GM12878 (cell line): ENCODE data around the gene PCSK5. TPM values are rescaled to one million over a fixed set of nuclear protein-coding genes. Genes with fewer than 3 reads are reported as not detected.

ENCODE experiments used
- ATAC-seq: fragments of 200-7000 bp; cut with Tn5 transposase; 3 replicates; pipeline ENCODE4 v1.9.1; 2020; ENCODE audit warnings: mild to moderate bottlenecking, moderate library complexity
- BruUV-seq: library from RNA; stranded (reverse); fragments of 400-500 nt; replicated peaks from 2 replicates; lab custom pipeline; 2021; lab: Mats Ljungman, UMichigan
- CTCF ChIA-PET: fragments of 300-600 bp; sonication (Branson Sonifier 250); formaldehyde crosslinking; extraction: SDS; loops from one replicate; lab custom pipeline; 2021; ENCODE audit warnings: inconsistent platforms; lab: Yijun Ruan, JAX
- POLR2A ChIA-PET: fragments of 350-600 bp; formaldehyde crosslinking; extraction: SDS; loops from one replicate; lab custom pipeline; 2021; ENCODE audit warnings: inconsistent platforms; lab: Charles Lee
- RAD21 ChIA-PET: fragments of 300-600 bp; sonication (Branson Sonifier 250); formaldehyde crosslinking; loops from one replicate; lab custom pipeline; 2023; ENCODE audit warnings: antibody characterized with exemption; ENCODE audit not compliant: unreplicated experiment; lab: Charles Lee
- SMC1A ChIA-PET: fragments of 300-600 bp; sonication (Branson Sonifier 250); formaldehyde crosslinking; loops from one replicate; lab custom pipeline; 2023; ENCODE audit not compliant: unreplicated experiment, uncharacterized antibody; lab: Charles Lee
- DNase-seq: peaks from one replicate; pipeline ENCODE4 v3.0.0-alpha.2; 2011; ENCODE audit warnings: low read depth, low spot score
- FAIRE-seq: peaks from 3 replicates; lab custom pipeline; 2011; peaks lifted over from hg19 to GRCh38; lab: Jason Lieb, UNC
- H2AFZ ChIP-seq: 2 replicates; pipeline ENCODE4 v1.6.0; 2011; ENCODE audit warnings: low read depth, low read length, control low read depth; ENCODE audit not compliant: control insufficient read depth
- H3K27ac ChIP-seq: 2 replicates; pipeline ENCODE4 v1.5.1; 2011; ENCODE audit warnings: control low read depth; ENCODE audit not compliant: control insufficient read depth, insufficient read depth
- H3K27me3 ChIP-seq, 2 experiments: replicated peaks in 1 of 2; 2 replicates each; pipeline versions ENCODE4 v1.6.0 to v1.6.1; 2011; ENCODE audit warnings: low read length in 1 of 2; ENCODE audit not compliant: control insufficient read depth in 2 of 2, insufficient read depth in 2 of 2
- H3K36me3 ChIP-seq, 2 experiments: 2 replicates each; pipeline ENCODE4 v1.5.1; 2011; ENCODE audit warnings: low read length in 1 of 2; ENCODE audit not compliant: control insufficient read depth in 2 of 2, insufficient read depth in 2 of 2
- H3K4me1 ChIP-seq: 2 replicates; pipeline ENCODE4 v1.6.1; 2011; ENCODE audit warnings: mild to moderate bottlenecking, low read length, moderate library complexity, mixed read lengths; ENCODE audit not compliant: control insufficient read depth, insufficient read depth
- H3K4me2 ChIP-seq: 2 replicates; pipeline ENCODE4 v1.6.0; 2011; ENCODE audit warnings: control low read depth; ENCODE audit not compliant: control insufficient read depth, insufficient read depth
- H3K4me3 ChIP-seq: fragments of 200-600 bp; sonication (generic); 2 replicates; pipeline ENCODE4 v1.5.1; 2016
- H3K79me2 ChIP-seq: 2 replicates; pipeline ENCODE4 v1.6.0; 2011; ENCODE audit warnings: low read length; ENCODE audit not compliant: control insufficient read depth, insufficient read depth
- H3K9ac ChIP-seq: 2 replicates; pipeline ENCODE4 v1.8.0; 2011; ENCODE audit warnings: low read length, control low read depth, mixed read lengths; ENCODE audit not compliant: control insufficient read depth, insufficient read depth
- H3K9me3 ChIP-seq: replicated peaks from 3 replicates; pipeline ENCODE4 v1.5.1; 2011; ENCODE audit warnings: mild to moderate bottlenecking, low read length; ENCODE audit not compliant: control insufficient read depth, insufficient read depth
- H4K20me1 ChIP-seq: 2 replicates; pipeline ENCODE4 v1.6.0; 2011; ENCODE audit not compliant: control insufficient read depth, insufficient read depth
- ATF7 ChIP-seq: fragments of 450-650 bp; IDR thresholded peaks from 2 replicates; pipeline ENCODE4 v1.6.1; 2016; ENCODE audit warnings: low read depth, mild to moderate bottlenecking
- BCL11A ChIP-seq: IDR thresholded peaks from 2 replicates; pipeline ENCODE4 v1.6.1; 2011; ENCODE audit warnings: low read depth, low read length
- BMI1 ChIP-seq: fragments of 450-650 bp; IDR thresholded peaks from 2 replicates; pipeline ENCODE4 v1.6.1; 2016; ENCODE audit warnings: mild to moderate bottlenecking, moderate library complexity, borderline replicate concordance
- CHD4 ChIP-seq: fragments of 200-600 bp; sonication (generic); IDR thresholded peaks from 2 replicates; pipeline ENCODE4 v1.6.1; 2016; ENCODE audit warnings: mild to moderate bottlenecking
- NR2C1 ChIP-seq: fragments of 450-650 bp; IDR thresholded peaks from 2 replicates; pipeline ENCODE4 v1.6.1; 2017; ENCODE audit warnings: antibody characterized with exemption, mild to moderate bottlenecking, moderate library complexity
- SMAD1 ChIP-seq: fragments of 450-650 bp; IDR thresholded peaks from 2 replicates; pipeline ENCODE4 v1.6.1; 2018; ENCODE audit warnings: mild to moderate bottlenecking, low read depth; ENCODE audit not compliant: partially characterized antibody
- SP1 ChIP-seq: IDR thresholded peaks from one replicate; pipeline ENCODE4 v1.6.1; 2011; ENCODE audit warnings: low read depth, low read length
- STAT3 ChIP-seq: IDR thresholded peaks from 2 replicates; pipeline ENCODE4 v1.6.1; 2011; ENCODE audit warnings: low read depth, low read length, improper control_type of control experiment
- TBL1XR1 ChIP-seq: IDR thresholded peaks from 2 replicates; pipeline ENCODE4 v1.6.1; 2012; ENCODE audit warnings: low read depth, low read length, improper control_type of control experiment
- YBX1 ChIP-seq: fragments of 450-650 bp; IDR thresholded peaks from 2 replicates; pipeline ENCODE4 v1.6.1; 2016; ENCODE audit warnings: antibody characterized with exemption
- ZSCAN29 ChIP-seq: fragments of 450-650 bp; IDR thresholded peaks from 2 replicates; pipeline ENCODE4 v1.6.1; 2017; ENCODE audit warnings: mild to moderate bottlenecking, moderate library complexity
- WGBS: methylation state at CpG from one replicate; pipeline ENCODE4 v1.1.6; 2016; ENCODE audit warnings: low lambda C conversion rate; ENCODE audit not compliant: insufficient replicate concordance, insufficient coverage; ENCODE audit errors: missing lambda C conversion rate; 5-methylcytosine and 5-hydroxymethylcytosine counted together
- in situ Hi-C: fragments of 300-500 bp; cut with MboI; formaldehyde crosslinking; loops from 9 replicates; pipeline ENCODE4 v1.14.3; 2018; ENCODE audit warnings: mixed read lengths
- intact Hi-C: fragments of 100-400 bp; cut with micrococcal nuclease; formaldehyde crosslinking; loops from one replicate; pipeline ENCODE4 v1.14.2; 2022; ENCODE audit not compliant: unreplicated experiment
- polyA plus RNA-seq, 11 experiments: library from polyadenylated mRNA; depleted of rRNA in 4 of 11; unstranded in 6 of 11; stranded (reverse) in 5 of 11; fragments of >200 nt; fragmentation: Nextera tagmentation in 4 of 11; fragmentation: Illumina TruSeq in 1 of 11; extraction: Ambion mirVana in 4 of 11; extraction: Trizol in 1 of 11; gene quantifications; 1 replicate in 1 of 11; 2 replicates in 10 of 11; pipeline versions ENCODE4 v1.2.1 to v1.2.3, GENCODE V29; 2011 to 2016; ENCODE audit warnings: inconsistent platforms in 2 of 11, missing spikeins in 2 of 11, low read depth in 1 of 11
- total RNA-seq, 4 experiments: library from RNA; depleted of rRNA in 3 of 4; stranded (reverse); fragments of >200 nt in 3 of 4; fragmentation: Illumina TruSeq in 1 of 4; extraction: Trizol in 1 of 4; gene quantifications; 2 replicates each; pipeline versions ENCODE4 v1.2.1 to v1.2.3, GENCODE V29; 2013 to 2021
- TF ChIP-seq, protein P1 (sequence below): fragments of 450-650 bp; IDR thresholded peaks from 2 replicates; pipeline ENCODE4 v1.6.1; 2016; ENCODE audit warnings: mild to moderate bottlenecking, moderate library complexity, borderline replicate concordance
- TF ChIP-seq, protein P2 (sequence below): fragments of 450-650 bp; IDR thresholded peaks from 2 replicates; pipeline ENCODE4 v1.6.1; 2017; ENCODE audit warnings: borderline replicate concordance
- TF ChIP-seq, protein P3 (sequence below): fragments of 450-650 bp; IDR thresholded peaks from 2 replicates; pipeline ENCODE4 v1.6.1; 2017; ENCODE audit warnings: mild to moderate bottlenecking, moderate library complexity
- TF ChIP-seq, protein P4 (sequence below), 3 experiments: IDR thresholded peaks in 2 of 3; conservative IDR thresholded peaks in 1 of 3; 2 replicates each; pipeline ENCODE4 v1.5.1; 2011; ENCODE audit warnings: low read depth in 3 of 3, low read length in 3 of 3, mild to moderate bottlenecking in 3 of 3, control low read depth in 2 of 3, moderate library complexity in 2 of 3, inconsistent platforms in 1 of 3, mixed read lengths in 1 of 3; ENCODE audit not compliant: control insufficient read depth in 2 of 3, insufficient read depth in 1 of 3; ENCODE audit errors: extremely low read depth in 1 of 3

PCSK5 gene
- total and polyA plus RNA-seq, 10 of the 15 experiments (the other 5 are each of a cell fraction or from before 2014, with no cell fraction given) = 0.01 to 0.13 (median 0.04) TPM; not detected in 3

DNA sequence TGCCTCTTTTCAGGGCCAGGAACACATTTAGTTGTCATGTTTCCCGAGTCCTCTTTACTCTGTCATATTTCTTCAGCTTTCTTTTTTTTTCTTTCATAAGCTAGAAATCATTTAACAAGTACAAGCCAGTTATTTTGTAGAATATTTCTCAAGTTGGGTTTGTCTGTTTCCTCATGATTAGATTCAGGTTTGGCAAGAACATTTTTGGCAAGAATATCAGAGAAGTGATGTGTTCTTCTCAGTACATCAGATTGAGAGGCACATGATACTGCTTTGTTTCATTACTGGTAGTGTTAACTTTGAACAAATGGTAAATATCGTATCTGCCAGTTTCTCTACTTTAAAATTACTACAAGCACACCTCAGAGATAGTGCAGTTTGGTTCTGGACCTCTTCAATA, 45.1 kb downstream of the PCSK5 start:
- 0% methylated on average over 2 of the region's 2 CpGs for WGBS
- Histone ChIP-seq H3K36me3 (no peaks in the 10 kb centered on the region), H3K27ac (no peak overlapping the region), H3K9ac (no peak overlapping the region), H3K79me2 (no peaks in the 10 kb centered on the region), H3K9me3 (no peaks in the 10 kb centered on the region), H3K27me3 (no peaks in the 10 kb centered on the region), H2AFZ (no peak overlapping the region), H4K20me1 (no peaks in the 10 kb centered on the region), H3K4me3 (no peak overlapping the region), H3K4me1 (no peaks in the 10 kb centered on the region), H3K4me2 (no peak overlapping the region)
- in situ Hi-C loops = no loop called here
- ATAC-seq = no peak
- CTCF ChIA-PET = no interaction called here
- BruUV-seq = no TSS peak
- peak; percentile 23 for FAIRE-seq
- no peak for DNase-seq
- SMC1A ChIA-PET = no interaction called here
- intact Hi-C loops = no loop called here
- RAD21 ChIA-PET = no interaction called here
- POLR2A ChIA-PET = no interaction called here
- no peak for TF ChIP-seq CHD4
- TF ChIP-seq ATF7 = no peak
- no peak for TF ChIP-seq ZSCAN29
- no peak for TF ChIP-seq STAT3
- TF ChIP-seq BCL11A = no peak
- TF ChIP-seq, protein P1, sequence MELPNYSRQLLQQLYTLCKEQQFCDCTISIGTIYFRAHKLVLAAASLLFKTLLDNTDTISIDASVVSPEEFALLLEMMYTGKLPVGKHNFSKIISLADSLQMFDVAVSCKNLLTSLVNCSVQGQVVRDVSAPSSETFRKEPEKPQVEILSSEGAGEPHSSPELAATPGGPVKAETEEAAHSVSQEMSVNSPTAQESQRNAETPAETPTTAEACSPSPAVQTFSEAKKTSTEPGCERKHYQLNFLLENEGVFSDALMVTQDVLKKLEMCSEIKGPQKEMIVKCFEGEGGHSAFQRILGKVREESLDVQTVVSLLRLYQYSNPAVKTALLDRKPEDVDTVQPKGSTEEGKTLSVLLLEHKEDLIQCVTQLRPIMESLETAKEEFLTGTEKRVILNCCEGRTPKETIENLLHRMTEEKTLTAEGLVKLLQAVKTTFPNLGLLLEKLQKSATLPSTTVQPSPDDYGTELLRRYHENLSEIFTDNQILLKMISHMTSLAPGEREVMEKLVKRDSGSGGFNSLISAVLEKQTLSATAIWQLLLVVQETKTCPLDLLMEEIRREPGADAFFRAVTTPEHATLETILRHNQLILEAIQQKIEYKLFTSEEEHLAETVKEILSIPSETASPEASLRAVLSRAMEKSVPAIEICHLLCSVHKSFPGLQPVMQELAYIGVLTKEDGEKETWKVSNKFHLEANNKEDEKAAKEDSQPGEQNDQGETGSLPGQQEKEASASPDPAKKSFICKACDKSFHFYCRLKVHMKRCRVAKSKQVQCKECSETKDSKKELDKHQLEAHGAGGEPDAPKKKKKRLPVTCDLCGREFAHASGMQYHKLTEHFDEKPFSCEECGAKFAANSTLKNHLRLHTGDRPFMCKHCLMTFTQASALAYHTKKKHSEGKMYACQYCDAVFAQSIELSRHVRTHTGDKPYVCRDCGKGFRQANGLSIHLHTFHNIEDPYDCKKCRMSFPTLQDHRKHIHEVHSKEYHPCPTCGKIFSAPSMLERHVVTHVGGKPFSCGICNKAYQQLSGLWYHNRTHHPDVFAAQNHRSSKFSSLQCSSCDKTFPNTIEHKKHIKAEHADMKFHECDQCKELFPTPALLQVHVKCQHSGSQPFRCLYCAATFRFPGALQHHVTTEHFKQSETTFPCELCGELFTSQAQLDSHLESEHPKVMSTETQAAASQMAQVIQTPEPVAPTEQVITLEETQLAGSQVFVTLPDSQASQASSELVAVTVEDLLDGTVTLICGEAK = no peak
- TF ChIP-seq TBL1XR1 = no peak
- no peak for TF ChIP-seq SP1
- TF ChIP-seq SMAD1 = no peak
- TF ChIP-seq, protein P2, sequence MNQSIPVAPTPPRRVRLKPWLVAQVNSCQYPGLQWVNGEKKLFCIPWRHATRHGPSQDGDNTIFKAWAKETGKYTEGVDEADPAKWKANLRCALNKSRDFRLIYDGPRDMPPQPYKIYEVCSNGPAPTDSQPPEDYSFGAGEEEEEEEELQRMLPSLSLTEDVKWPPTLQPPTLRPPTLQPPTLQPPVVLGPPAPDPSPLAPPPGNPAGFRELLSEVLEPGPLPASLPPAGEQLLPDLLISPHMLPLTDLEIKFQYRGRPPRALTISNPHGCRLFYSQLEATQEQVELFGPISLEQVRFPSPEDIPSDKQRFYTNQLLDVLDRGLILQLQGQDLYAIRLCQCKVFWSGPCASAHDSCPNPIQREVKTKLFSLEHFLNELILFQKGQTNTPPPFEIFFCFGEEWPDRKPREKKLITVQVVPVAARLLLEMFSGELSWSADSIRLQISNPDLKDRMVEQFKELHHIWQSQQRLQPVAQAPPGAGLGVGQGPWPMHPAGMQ = no peak
- TF ChIP-seq, protein P3, sequence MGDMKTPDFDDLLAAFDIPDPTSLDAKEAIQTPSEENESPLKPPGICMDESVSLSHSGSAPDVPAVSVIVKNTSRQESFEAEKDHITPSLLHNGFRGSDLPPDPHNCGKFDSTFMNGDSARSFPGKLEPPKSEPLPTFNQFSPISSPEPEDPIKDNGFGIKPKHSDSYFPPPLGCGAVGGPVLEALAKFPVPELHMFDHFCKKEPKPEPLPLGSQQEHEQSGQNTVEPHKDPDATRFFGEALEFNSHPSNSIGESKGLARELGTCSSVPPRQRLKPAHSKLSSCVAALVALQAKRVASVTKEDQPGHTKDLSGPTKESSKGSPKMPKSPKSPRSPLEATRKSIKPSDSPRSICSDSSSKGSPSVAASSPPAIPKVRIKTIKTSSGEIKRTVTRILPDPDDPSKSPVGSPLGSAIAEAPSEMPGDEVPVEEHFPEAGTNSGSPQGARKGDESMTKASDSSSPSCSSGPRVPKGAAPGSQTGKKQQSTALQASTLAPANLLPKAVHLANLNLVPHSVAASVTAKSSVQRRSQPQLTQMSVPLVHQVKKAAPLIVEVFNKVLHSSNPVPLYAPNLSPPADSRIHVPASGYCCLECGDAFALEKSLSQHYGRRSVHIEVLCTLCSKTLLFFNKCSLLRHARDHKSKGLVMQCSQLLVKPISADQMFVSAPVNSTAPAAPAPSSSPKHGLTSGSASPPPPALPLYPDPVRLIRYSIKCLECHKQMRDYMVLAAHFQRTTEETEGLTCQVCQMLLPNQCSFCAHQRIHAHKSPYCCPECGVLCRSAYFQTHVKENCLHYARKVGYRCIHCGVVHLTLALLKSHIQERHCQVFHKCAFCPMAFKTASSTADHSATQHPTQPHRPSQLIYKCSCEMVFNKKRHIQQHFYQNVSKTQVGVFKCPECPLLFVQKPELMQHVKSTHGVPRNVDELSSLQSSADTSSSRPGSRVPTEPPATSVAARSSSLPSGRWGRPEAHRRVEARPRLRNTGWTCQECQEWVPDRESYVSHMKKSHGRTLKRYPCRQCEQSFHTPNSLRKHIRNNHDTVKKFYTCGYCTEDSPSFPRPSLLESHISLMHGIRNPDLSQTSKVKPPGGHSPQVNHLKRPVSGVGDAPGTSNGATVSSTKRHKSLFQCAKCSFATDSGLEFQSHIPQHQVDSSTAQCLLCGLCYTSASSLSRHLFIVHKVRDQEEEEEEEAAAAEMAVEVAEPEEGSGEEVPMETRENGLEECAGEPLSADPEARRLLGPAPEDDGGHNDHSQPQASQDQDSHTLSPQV = no peak
- TF ChIP-seq YBX1 = no peak
- TF ChIP-seq NR2C1 = no peak
- no peak for TF ChIP-seq BMI1
- TF ChIP-seq, protein P4, sequence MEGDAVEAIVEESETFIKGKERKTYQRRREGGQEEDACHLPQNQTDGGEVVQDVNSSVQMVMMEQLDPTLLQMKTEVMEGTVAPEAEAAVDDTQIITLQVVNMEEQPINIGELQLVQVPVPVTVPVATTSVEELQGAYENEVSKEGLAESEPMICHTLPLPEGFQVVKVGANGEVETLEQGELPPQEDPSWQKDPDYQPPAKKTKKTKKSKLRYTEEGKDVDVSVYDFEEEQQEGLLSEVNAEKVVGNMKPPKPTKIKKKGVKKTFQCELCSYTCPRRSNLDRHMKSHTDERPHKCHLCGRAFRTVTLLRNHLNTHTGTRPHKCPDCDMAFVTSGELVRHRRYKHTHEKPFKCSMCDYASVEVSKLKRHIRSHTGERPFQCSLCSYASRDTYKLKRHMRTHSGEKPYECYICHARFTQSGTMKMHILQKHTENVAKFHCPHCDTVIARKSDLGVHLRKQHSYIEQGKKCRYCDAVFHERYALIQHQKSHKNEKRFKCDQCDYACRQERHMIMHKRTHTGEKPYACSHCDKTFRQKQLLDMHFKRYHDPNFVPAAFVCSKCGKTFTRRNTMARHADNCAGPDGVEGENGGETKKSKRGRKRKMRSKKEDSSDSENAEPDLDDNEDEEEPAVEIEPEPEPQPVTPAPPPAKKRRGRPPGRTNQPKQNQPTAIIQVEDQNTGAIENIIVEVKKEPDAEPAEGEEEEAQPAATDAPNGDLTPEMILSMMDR (IDR thresholded peaks at IDR 0.05 in 2 of 3, conservative IDR thresholded peaks at IDR 0.05 in 1 of 3; ENCODE audit: control insufficient read depth in 2 of 3, extremely low read depth in 1 of 3, insufficient read depth in 1 of 3, low read depth in 3 of 3, low read length in 3 of 3) = no peak
